Measurements from ENCODE around the gene SH3D21.
A peak's percentile ranks its signal among the peaks of the same experiment; 100 is the strongest.

Gene SH3D21

GRCh38 chr1:36367798-36368197 lies 61.6 kb downstream of the SH3D21 start:
- TF ChIP-seq, protein P1, sequence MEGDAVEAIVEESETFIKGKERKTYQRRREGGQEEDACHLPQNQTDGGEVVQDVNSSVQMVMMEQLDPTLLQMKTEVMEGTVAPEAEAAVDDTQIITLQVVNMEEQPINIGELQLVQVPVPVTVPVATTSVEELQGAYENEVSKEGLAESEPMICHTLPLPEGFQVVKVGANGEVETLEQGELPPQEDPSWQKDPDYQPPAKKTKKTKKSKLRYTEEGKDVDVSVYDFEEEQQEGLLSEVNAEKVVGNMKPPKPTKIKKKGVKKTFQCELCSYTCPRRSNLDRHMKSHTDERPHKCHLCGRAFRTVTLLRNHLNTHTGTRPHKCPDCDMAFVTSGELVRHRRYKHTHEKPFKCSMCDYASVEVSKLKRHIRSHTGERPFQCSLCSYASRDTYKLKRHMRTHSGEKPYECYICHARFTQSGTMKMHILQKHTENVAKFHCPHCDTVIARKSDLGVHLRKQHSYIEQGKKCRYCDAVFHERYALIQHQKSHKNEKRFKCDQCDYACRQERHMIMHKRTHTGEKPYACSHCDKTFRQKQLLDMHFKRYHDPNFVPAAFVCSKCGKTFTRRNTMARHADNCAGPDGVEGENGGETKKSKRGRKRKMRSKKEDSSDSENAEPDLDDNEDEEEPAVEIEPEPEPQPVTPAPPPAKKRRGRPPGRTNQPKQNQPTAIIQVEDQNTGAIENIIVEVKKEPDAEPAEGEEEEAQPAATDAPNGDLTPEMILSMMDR (conservative IDR thresholded peaks at IDR 0.05; ENCODE audit: low read length): no peak
- H3K4me3 ChIP-seq (ENCODE audit: low read length): no peak overlapping the region
- DNase-seq (ENCODE audit: low read depth): no peak

- H3K4me3 ChIP-seq (ENCODE audit: low read length): no peak overlapping the region
- TF ChIP-seq, protein P1 (conservative IDR thresholded peaks at IDR 0.05; ENCODE audit: low read length): peak; percentile 85
- DNase-seq (ENCODE audit: low read depth): peak; percentile 59
Measured at GRCh38 chr1:36369061-36369861, 63.1 kb downstream of the SH3D21 start.

Measured in AG10803 (cell line).